Duodenal mucosa (tissue), 2 donors: ENCODE results near the gene CCK.

Experiments
- H3K27ac ChIP-seq: one replicate; pipeline ENCODE4 v1.7.0; 2013; ENCODE audit warnings: low read depth, low read length
- H3K27me3 ChIP-seq, 2 donors: one replicate each; pipeline ENCODE4 v1.7.0; 2013; ENCODE audit warnings: low read length in 2 of 2, control low read depth in 1 of 2; ENCODE audit not compliant: insufficient read depth in 2 of 2, control insufficient read depth in 1 of 2
- H3K36me3 ChIP-seq, 2 donors: one replicate each; pipeline ENCODE4 v1.7.0; 2013; ENCODE audit warnings: low read length in 2 of 2, control low read depth in 1 of 2; ENCODE audit not compliant: insufficient read depth in 2 of 2, control insufficient read depth in 1 of 2
- H3K4me1 ChIP-seq, 2 donors: one replicate each; pipeline ENCODE4 v1.7.0; 2013; ENCODE audit warnings: low read length in 2 of 2, control low read depth in 1 of 2; ENCODE audit not compliant: insufficient read depth in 2 of 2, control insufficient read depth in 1 of 2
- H3K4me3 ChIP-seq, 2 donors: one replicate each; pipeline ENCODE4 v1.7.0; 2013; ENCODE audit warnings: low read length in 2 of 2, low read depth in 1 of 2
- H3K9ac ChIP-seq, 2 donors: one replicate each; pipeline ENCODE4 v1.7.0; 2013; ENCODE audit warnings: low read length in 2 of 2, low read depth in 1 of 2
- H3K9me3 ChIP-seq, 2 donors: one replicate each; pipeline ENCODE4 v1.7.0; 2013; ENCODE audit warnings: low read length in 2 of 2, control low read depth in 1 of 2; ENCODE audit not compliant: control insufficient read depth in 1 of 2

The CCK gene

DNA sequence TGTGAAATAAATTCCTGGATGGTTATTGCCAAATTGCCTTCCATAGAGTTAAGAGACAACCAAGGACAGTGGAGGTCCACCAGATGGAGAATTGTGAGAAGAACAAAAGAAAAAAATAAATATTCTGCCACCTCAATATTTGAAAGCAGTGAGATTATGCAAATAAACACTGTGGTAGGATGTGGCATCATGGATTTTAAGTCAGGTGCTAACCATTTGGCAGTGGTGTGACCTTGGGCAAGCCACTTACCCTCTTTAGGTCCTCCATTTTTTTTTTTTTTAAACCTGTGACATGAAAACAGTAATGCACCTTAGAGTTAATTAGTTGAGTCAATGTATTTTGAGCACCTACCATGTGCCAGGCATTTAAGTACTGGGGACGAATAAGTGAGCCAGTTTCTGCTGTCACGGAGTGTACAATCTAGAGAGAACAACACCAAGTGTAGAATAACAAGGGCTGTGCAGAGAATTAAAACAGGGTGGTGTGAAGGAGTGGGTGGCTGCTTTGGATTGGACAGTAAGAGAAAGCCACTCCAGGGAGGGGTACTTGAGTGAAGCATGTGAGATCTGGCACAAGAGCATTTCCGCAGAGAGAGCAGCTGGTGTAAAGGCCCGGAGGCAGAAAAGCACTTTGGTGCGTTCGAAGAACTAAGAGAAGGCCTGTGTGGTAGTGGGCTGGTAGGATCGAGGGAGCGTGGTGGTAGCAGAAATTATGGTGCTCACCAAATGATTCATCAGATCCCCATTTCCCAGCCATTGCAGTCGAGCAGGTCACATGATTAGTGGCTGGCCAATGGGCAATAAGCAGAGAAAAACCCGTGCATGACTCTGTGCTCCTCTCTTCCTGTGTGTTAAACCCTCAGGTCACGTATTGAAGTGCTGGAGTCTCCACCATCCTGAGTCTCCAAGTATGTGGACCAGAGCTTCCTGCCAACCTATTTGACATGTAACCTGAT is 39.2 kb downstream of the CCK start:
- Histone ChIP-seq H3K27ac (no peak overlapping the region), H3K4me3 (no peak overlapping the region), H3K9me3 (no peaks in the 10 kb centered on the region), H3K4me1 (peaks cover 9 to 12% of the 10 kb centered on the region in 2 donors), H3K27me3 (no peaks in the 10 kb centered on the region), H3K36me3 (peaks cover 14 to 37% of the 10 kb centered on the region in 2 donors), H3K9ac (no peak overlapping the region)

DNA sequence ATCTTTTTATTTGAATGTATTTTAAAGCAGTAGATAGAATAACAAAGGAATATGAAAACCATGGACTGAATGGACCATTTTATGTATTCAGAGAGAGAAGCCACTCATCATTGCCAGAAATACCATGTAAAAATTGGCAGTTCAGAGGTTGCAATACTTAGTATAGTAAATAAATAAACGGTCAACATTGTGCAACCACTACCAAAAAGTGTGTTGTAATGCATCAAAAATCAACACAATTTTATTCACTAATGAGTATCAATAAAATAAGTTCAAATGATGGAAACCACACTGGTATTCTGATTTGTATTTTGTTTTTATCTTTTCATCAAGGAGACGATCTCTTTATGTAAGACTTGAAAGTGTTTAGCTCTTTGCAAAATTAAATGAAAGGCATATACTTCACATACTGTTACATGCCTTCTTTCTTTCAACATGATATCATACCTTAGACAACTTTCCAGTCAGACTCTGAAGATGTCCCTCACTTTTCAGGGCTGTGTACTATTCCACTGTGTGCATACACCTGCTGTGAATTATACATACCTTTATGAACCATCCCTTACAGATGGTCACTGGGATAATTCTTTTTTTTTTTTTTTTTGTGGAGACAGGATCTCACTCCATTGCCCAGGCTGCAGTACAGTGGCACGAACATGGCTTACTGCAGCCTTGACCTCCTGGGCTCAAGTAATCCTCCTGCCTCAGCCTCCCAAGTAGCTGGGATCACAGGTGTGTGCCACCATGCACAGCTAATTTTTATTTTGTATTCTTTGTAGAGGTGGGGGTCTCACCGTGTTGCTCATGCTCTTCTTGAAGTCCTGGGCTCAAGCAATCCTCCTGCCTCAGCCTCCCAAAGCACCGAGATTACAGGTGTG is 40.3 kb downstream of the CCK start:
- peaks cover 4 to 5% of the 10 kb centered on the region in 2 donors for H3K4me1 ChIP-seq
- H3K27ac ChIP-seq = no peak overlapping the region
- H3K9ac ChIP-seq = no peak overlapping the region
- no peaks in the 10 kb centered on the region for H3K9me3 ChIP-seq
- H3K4me3 ChIP-seq = no peak overlapping the region
- peaks cover 14 to 39% of the 10 kb centered on the region in 2 donors for H3K36me3 ChIP-seq
- H3K27me3 ChIP-seq = no peaks in the 10 kb centered on the region

DNA sequence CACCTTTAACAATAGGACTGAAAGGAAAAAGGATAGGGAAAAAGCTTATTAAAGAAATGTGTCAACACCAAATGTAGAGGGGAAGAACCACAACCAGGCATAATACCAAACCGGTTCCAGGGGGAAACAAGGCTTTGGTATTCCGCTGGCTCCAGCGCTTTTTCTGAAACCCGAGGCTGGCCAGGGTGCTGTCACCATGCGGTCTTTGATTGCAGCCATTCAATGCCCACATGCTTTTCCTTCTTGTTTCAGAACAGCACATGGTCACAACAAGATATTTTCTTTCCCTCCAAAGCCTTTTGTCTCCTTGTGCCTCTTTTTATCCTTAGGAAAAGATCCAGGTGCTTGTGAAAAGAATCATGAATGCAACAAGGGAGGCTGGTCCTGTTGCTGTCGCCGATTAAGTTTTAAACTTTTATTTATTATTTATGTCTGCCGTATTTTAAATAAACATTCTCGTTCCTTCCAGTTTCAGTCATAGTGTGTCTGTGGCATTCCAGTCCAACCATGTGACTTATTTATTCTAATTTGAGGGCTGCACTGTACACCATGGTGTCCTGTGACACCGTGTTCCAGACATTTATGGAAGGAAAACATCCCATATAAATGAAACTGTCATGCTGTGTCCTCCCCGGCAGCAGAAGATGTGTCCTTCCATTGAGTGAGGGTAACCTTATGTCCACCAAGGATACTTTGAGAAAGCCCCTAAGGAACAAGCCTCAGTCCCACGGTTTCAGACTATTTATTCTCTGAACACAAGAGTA is 41.1 kb downstream of the CCK start:
- Histone ChIP-seq H3K36me3 (peaks cover 18 to 48% of the 10 kb centered on the region in 2 donors), H3K4me3 (no peak overlapping the region), H3K27ac (no peak overlapping the region), H3K9ac (no peak overlapping the region), H3K27me3 (no peaks in the 10 kb centered on the region), H3K9me3 (no peaks in the 10 kb centered on the region), H3K4me1 (no peaks in the 10 kb centered on the region)

DNA sequence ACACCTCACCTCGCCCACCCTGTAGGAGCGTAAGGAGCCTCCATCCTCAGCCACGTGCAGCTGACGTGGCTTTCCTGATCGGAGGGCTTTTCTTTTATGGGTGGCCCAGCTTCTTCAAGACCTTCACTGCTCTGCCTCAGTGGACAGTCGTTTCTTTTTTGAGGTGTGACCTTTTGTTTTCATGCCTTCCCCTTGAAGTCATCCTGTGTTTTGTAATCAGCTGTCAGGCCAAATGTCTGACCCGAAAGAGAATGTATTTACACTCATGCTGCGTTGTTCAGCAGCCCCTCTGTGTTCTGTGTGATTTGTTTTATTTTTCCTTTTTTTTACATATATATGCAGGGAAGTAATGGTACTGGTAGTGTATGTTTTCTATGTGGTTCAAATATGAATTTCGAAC is 41.8 kb downstream of the CCK start:
- H3K27ac ChIP-seq = no peak overlapping the region
- no peaks in the 10 kb centered on the region for H3K9me3 ChIP-seq
- no peak overlapping the region for H3K4me3 ChIP-seq
- peaks cover 23 to 54% of the 10 kb centered on the region in 2 donors for H3K36me3 ChIP-seq
- H3K27me3 ChIP-seq = no peaks in the 10 kb centered on the region
- H3K9ac ChIP-seq = no peak overlapping the region
- no peaks in the 10 kb centered on the region for H3K4me1 ChIP-seq

DNA sequence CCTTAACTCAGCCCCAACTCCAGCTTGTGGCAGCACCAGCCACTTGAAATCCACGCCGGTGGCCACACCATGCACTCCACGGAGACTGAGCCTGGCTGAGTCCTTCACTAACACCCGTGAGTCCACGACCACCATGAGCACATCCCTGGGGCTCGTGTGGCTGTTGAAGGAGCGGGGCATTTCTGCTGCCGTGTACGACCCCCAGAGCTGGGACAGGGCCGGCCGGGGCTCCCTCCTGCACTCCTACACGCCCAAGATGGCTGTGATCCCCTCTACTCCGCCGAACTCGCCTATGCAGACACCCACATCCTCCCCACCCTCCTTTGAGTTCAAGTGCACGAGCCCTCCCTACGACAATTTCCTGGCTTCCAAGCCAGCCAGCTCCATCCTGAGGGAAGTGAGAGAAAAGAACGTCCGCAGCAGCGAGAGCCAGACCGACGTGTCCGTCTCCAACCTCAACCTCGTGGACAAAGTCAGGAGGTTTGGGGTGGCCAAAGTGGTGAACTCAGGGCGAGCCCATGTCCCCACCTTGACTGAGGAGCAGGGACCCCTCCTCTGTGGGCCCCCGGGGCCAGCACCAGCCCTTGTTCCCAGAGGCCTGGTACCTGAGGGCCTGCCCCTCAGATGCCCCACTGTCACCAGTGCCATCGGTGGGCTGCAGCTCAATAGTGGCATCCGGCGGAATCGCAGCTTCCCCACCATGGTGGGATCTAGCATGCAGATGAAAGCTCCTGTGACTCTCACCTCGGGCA is 42.9 kb downstream of the CCK start:
- Histone ChIP-seq H3K9me3 (no peaks in the 10 kb centered on the region), H3K27ac (no peak overlapping the region), H3K4me1 (no peaks in the 10 kb centered on the region), H3K4me3 (no peak overlapping the region), H3K36me3 (peaks cover 24 to 59% of the 10 kb centered on the region in 2 donors), H3K9ac (no peak overlapping the region), H3K27me3 (no peaks in the 10 kb centered on the region)

DNA sequence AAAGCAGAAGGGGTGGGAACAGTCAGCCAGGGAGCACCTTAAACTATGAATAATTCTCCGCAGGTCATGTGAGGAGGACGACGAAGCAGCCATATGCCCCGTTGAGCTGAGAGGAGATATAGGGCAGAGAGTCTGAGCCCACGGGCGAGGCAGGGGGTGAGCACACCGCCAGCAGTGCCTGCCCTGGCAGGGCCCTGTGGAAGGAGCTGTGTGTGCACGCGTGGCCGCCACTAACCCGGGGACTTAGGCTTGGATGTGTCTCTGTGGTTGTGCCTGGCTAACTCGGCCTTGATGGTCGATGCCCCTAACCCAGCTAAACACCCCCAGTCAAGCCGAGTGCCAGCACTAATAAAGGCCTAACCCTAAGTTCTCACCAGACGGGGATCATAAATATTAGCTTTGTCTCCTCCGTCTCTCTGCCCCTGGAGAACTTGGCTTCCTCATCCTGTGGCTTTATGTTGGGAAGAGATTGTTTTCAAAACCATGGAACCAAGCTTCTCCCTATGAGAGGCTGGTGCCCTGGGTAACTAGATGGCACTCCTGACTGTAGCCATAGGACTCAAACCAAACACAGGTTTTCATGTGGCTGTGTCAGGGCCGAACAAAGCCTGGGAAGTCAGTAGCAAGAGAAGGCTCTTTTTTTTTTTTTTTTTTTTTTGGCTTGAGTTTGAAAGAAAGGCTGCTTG is 45.4 kb downstream of the CCK start:
- no peaks in the 10 kb centered on the region for H3K27me3 ChIP-seq
- no peak overlapping the region for H3K9ac ChIP-seq
- H3K27ac ChIP-seq = no peak overlapping the region
- H3K4me3 ChIP-seq = no peak overlapping the region
- peaks cover 24 to 66% of the 10 kb centered on the region in 2 donors for H3K36me3 ChIP-seq
- no peaks in the 10 kb centered on the region for H3K9me3 ChIP-seq
- H3K4me1 ChIP-seq = no peaks in the 10 kb centered on the region

DNA sequence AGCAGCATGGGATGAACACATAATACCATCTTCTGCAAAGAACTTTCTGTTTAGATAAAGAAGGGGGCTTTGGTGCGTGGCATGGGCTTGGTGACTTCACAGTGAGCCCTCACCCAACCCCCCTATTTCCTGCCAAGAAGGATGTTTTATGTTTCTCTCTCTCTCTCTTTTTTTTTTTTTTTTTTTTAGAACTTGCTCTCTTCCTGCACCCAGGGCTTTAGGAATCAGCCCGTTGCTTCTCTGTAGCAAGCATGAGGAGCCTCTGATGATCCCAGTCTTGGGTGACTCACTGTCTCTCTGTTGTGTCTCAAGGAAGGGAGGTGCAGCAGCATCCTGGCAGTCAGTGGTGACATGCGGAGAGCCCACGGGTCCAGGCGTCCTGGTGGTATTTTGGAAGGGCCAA is 49.1 kb downstream of the CCK start:
- H3K36me3 ChIP-seq = peaks cover 22 to 57% of the 10 kb centered on the region in 2 donors

DNA sequence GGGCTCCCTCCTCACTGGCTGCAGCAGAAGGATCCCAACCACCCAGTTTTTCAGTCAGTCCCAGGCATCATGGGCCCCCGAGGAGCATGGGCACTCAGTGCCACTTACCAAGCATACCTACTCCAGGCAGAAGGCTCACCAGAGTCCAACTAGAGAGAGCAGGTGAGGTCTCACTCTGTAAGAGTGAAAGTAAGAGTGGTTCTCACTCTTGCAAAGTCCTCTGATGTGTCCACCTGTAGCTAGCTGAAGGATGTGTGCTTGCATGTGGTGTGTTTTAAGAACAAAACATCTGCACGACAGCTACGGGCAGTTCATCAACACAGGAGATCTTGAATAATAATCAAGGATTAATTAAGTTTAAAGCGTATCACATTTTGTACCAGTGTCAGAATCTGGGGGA is 49.7 kb downstream of the CCK start:
- Histone ChIP-seq H3K9me3 (no peaks in the 10 kb centered on the region), H3K4me3 (no peak overlapping the region), H3K27ac (no peak overlapping the region), H3K9ac (no peak overlapping the region), H3K27me3 (no peaks in the 10 kb centered on the region), H3K4me1 (peaks cover 5 to 15% of the 10 kb centered on the region in 2 donors), H3K36me3 (peaks cover 28 to 61% of the 10 kb centered on the region in 2 donors)

More for the DNA sequence above, 49.1 kb downstream of the CCK start:
- Histone ChIP-seq H3K9me3 (no peaks in the 10 kb centered on the region), H3K9ac (no peak overlapping the region), H3K4me1 (peaks cover 5 to 15% of the 10 kb centered on the region in 2 donors), H3K27ac (no peak overlapping the region), H3K27me3 (no peaks in the 10 kb centered on the region), H3K4me3 (no peak overlapping the region)
